Activated CD8-positive, alpha-beta memory T cell treated with anti-CD3 and anti-CD28 coated beads, Interleukin-2, amount 50 U/mL, for 1 hour (primary cell): ENCODE measurements around the gene SKAP1.
"Not testable (repeated sequence)": the region's sequence is repeated elsewhere in the genome, so short reads cannot be mapped to it uniquely, and the experiment has no call there.

Experiments
- DNase-seq: peaks from one replicate; pipeline ENCODE4 v3.0.0-alpha.2; 2020; ENCODE audit errors: extremely low read depth

Gene SKAP1

GRCh38 chr17:48413613-48414405 lies 16.2 kb downstream of the SKAP1 start:
- DNase-seq = no peak

- DNase-seq = no peak
These were observed 17.2 kb downstream of the SKAP1 start for GRCh38 chr17:48412841-48413240.

DNA sequence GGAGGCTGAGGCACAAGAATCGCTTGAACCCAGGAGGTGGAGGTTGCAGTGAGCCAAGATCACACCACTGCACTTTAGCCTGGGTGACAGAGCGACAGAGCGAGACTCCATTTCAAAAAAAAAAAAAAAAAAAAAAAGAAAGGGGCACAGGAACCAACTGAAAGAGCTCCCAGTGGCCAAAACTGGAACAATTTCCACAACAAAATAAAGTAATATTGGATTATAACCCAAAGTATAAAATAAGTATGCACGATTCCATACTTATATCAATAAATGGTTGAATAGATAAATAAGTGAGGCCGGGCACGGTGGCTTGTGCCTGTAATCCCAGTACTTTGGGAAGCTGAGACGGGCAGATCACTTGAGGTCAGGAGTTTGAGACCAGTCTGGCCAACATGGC lies 19.2 kb downstream of the SKAP1 start:
- DNase-seq = not testable (repeated sequence)

DNA sequence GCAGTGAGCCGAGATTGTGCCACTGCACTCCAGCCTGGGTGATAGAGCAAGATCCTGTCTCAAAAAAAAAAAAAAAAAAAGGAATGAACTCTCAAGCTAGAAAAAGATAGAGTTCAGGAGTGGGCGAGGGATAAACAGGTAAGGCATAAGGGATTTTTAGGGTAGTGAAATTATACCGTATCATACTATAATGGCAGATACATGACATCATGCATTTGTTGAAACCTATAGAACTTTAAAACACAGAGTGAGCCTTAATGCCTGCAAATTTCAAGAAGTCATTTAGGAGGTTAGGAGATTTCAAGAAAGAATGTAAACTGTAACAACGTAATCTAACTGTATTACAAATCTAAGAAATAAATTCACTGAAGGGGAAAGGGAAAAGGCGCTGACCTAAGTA lies 20.4 kb downstream of the SKAP1 start:
- no peak for DNase-seq

- DNase-seq = no peak
These were observed 23.0 kb downstream of the SKAP1 start for GRCh38 chr17:48406936-48407567.

GRCh38 chr17:48394821-48395220 lies 35.2 kb downstream of the SKAP1 start:
- no peak for DNase-seq

GRCh38 chr17:48393283-48393682 lies 36.7 kb downstream of the SKAP1 start:
- DNase-seq = no peak

DNA sequence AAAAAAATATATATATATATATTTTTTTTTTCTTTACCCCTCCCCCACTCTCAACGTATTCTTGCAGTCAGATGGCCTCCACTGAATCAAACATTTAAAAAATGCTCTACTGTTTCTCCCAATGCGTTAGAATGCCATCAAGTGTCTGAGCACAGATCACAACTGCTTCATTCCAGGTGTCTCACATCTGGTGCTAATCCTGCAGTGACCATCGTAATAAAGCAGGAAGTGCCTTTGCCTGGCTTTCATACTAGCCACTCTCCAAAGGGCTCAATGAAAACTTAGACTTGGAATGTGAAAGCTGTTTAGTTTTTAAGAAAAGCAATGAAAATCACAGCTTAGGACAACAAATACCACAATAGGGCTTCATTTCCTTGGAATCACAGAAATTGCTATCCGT lies 37.2 kb downstream of the SKAP1 start:
- DNase-seq = no peak

GRCh38 chr17:48391444-48391843 lies 38.6 kb downstream of the SKAP1 start:
- DNase-seq = no peak

DNA sequence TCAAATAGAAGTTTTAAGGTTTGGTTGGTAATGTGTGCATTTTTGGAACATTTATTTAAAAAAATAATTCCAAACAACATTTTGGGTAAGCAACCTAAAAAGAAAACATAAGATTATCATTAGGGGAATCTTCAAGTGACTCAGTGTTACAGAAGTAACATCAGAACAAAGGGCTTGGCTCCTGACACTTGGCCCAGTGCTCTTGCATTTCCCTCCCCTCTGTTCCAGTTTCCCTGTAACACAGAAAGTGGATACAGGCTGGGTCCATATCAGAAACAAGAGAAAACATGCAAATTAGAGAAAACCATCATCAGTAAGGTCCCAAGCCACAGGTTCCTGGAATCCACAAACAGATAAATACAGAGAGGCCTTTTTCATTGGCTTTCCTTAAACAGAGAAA lies 40.1 kb downstream of the SKAP1 start:
- no peak for DNase-seq

GRCh38 chr17:48388955-48389743 lies 40.9 kb downstream of the SKAP1 start:
- DNase-seq = no peak

- DNase-seq = no peak
These were observed 43.2 kb downstream of the SKAP1 start for GRCh38 chr17:48386826-48387225.

DNA sequence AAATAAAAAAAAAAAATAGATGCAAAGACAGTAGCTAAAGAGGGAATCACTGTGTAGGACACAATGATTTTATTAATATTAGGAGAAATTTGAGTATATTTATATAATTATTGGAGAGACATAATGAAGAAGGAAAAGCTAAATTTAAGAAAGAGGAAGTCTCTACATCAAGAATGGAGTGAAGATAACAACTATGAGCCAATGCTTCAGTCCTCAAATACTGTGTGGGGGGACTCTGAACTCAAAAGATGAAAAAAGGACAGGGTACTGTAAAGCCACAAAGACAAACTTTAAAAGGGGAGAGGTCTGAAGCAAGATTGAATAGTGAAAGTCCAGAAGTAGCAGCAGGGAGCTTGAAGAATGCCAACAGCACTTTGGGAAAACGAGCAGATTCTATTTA lies 44.7 kb downstream of the SKAP1 start:
- no peak for DNase-seq

DNA sequence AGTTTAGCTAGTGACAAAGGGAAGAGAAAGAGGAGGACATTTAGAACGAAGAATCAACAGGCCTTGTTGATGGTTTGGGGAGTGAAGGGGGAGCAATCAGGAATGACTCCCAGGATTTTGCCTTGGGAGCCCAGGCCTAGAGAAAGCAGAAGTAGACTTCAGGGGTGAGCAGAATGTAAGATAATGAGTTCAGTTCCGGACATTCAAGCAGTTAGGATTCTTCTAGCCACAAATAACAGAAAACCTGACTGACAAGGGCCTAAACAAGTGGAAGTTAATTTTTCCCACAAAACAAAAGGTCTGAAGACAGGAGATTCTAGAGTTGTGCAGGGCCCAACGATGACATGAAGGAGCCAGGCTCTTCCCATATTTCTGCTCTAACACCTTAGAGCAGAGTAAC lies 45.9 kb downstream of the SKAP1 start:
- DNase-seq = no peak

GRCh38 chr17:48382989-48383388 lies 47.0 kb downstream of the SKAP1 start:
- DNase-seq = no peak

GRCh38 chr17:48378708-48379392 lies 51.2 kb downstream of the SKAP1 start:
- DNase-seq = no peak

DNA sequence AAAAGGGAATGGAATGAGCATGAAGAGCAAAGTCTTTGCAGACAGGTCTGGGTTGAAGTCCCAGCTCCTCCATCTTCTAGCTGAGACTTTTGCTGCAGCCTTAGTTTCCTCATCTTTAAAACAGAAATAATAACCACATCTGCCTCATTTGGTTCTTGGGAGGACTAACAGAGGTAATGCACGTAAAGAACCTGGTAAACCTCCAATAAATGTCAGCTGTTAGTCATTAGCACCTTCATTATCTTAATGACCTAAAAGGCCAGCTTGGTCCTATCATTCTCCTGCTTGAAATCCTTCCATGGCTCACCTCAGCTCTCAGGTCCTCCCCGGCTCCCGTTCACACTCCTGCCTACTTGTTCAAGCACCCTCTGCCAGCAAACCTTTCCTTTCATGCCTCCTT lies 51.8 kb downstream of the SKAP1 start:
- no peak for DNase-seq

DNA sequence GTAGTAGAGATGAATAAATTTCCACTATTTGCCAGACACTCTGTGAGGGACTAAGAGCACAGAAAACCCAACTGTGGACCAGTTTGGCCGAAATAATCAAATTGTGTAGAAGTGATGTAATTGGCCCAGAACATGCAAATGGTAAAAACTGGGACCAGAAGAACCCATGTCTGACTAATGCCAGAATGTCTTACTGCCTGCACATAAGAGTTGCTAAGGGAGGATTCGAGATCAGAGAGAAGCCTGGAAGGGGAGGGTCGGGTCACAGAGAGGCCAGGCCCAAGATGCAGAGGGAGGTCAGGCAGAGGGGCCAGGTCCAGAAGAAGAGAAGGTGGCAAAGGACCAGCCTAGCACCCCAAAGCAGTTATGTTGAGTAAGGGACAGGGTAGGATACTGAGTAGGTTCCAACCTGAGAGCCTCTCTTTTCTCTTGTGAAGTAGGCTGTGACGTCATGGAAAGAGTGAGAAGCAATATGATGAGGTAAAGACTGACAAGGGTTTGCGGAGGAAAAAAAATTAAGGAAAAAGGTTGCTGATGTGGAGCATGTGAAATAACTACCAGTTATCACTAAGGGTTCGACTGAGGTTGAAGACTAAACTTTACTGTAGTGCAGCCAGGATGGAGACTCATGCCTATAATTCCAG lies 53.2 kb downstream of the SKAP1 start:
- DNase-seq = no peak

DNA sequence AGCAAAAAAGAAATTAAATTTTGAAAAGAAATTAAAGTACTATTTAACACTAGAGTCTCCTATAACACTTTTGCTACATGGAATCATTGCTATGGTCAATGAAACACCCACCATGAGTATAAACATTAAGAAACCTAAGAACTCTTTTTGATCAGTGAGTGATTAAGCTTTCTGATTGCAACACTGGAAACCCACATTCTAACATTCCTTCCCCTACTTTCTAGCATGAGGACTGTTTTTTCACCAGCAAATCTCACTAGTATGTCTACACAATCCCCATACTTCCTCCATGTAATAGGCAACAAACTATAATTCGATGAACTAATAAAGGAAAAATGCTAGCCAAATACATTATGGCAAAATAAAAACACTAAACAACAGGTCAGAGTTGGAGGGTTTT lies 54.7 kb downstream of the SKAP1 start:
- no peak for DNase-seq

GRCh38 chr17:48374650-48375230 lies 55.3 kb downstream of the SKAP1 start:
- DNase-seq = no peak

GRCh38 chr17:48373883-48374282 lies 56.1 kb downstream of the SKAP1 start:
- DNase-seq = no peak
